IPS-15b (cell line): ENCODE measurements around the gene CAMKK2.

ENCODE experiments used
- H3K27me3 ChIP-seq: one replicate; pipeline ENCODE4 v1.6.1; 2013; ENCODE audit warnings: low read length; ENCODE audit not compliant: control insufficient read depth, insufficient read depth
- H3K36me3 ChIP-seq: one replicate; pipeline ENCODE4 v1.6.1; 2013; ENCODE audit warnings: low read length; ENCODE audit not compliant: control insufficient read depth, insufficient read depth
- H3K4me1 ChIP-seq: one replicate; pipeline ENCODE4 v1.6.1; 2013; ENCODE audit warnings: mild to moderate bottlenecking, low read length; ENCODE audit not compliant: control insufficient read depth, insufficient read depth
- H3K4me3 ChIP-seq: one replicate; pipeline ENCODE4 v1.5.1; 2013; ENCODE audit warnings: low read depth, low read length
- H3K9ac ChIP-seq: one replicate; pipeline ENCODE4 v1.6.1; 2013; ENCODE audit warnings: low read depth, mild to moderate bottlenecking, low read length
- H3K9me3 ChIP-seq: one replicate; pipeline ENCODE4 v1.6.1; 2013; ENCODE audit warnings: mild to moderate bottlenecking, low read length; ENCODE audit not compliant: control insufficient read depth, insufficient read depth

Gene CAMKK2

GRCh38 chr12:121196902-121197301 is 99.6 kb downstream of the CAMKK2 start:
- no peaks in the 10 kb centered on the region for H3K27me3 ChIP-seq
- H3K4me3 ChIP-seq, result no peak overlapping the region
- H3K36me3 ChIP-seq, result no peaks in the 10 kb centered on the region
- H3K9ac ChIP-seq, result no peak overlapping the region
- no peaks in the 10 kb centered on the region for H3K9me3 ChIP-seq
- H3K4me1 ChIP-seq, result no peaks in the 10 kb centered on the region

- no peak overlapping the region for H3K4me3 ChIP-seq
- no peaks in the 10 kb centered on the region for H3K27me3 ChIP-seq
- no peaks in the 10 kb centered on the region for H3K9me3 ChIP-seq
- no peak overlapping the region for H3K9ac ChIP-seq
- H3K36me3 ChIP-seq, result no peaks in the 10 kb centered on the region
- H3K4me1 ChIP-seq, result no peaks in the 10 kb centered on the region
Measured at GRCh38 chr12:121191151-121191550, 105.4 kb downstream of the CAMKK2 start.

GRCh38 chr12:121190523-121191031 is 105.9 kb downstream of the CAMKK2 start:
- Histone ChIP-seq H3K36me3 (no peaks in the 10 kb centered on the region), H3K9me3 (no peaks in the 10 kb centered on the region), H3K4me3 (no peak overlapping the region), H3K9ac (no peak overlapping the region), H3K4me1 (no peaks in the 10 kb centered on the region), H3K27me3 (no peaks in the 10 kb centered on the region)

- H3K9ac ChIP-seq, result no peak overlapping the region
- H3K4me3 ChIP-seq, result no peak overlapping the region
- no peaks in the 10 kb centered on the region for H3K27me3 ChIP-seq
- no peaks in the 10 kb centered on the region for H3K9me3 ChIP-seq
- no peaks in the 10 kb centered on the region for H3K36me3 ChIP-seq
- no peaks in the 10 kb centered on the region for H3K4me1 ChIP-seq
Measured at GRCh38 chr12:121189619-121190155, 106.8 kb downstream of the CAMKK2 start.

- no peak overlapping the region for H3K9ac ChIP-seq
- no peaks in the 10 kb centered on the region for H3K36me3 ChIP-seq
- no peaks in the 10 kb centered on the region for H3K9me3 ChIP-seq
- no peaks in the 10 kb centered on the region for H3K27me3 ChIP-seq
- H3K4me1 ChIP-seq, result no peaks in the 10 kb centered on the region
- H3K4me3 ChIP-seq, result no peak overlapping the region
Measured at GRCh38 chr12:121189131-121189530, 107.4 kb downstream of the CAMKK2 start.

- no peaks in the 10 kb centered on the region for H3K36me3 ChIP-seq
- H3K4me3 ChIP-seq, result no peak overlapping the region
- H3K9me3 ChIP-seq, result no peaks in the 10 kb centered on the region
- no peaks in the 10 kb centered on the region for H3K4me1 ChIP-seq
- H3K27me3 ChIP-seq, result no peaks in the 10 kb centered on the region
- no peak overlapping the region for H3K9ac ChIP-seq
Measured at GRCh38 chr12:121188227-121188626, 108.3 kb downstream of the CAMKK2 start.
